Nephron (organoid): ENCODE results near the gene CLEC18A.

ENCODE experiments used
- H3K27ac Mint-ChIP-seq, 3 experiments: 2 replicates each; pipeline ENCODE4 v1.8.0; 2020; ENCODE audit warnings: mixed read lengths in 3 of 3, mild to moderate bottlenecking in 2 of 3, moderate library complexity in 1 of 3
- H3K27me3 Mint-ChIP-seq: 2 replicates; pipeline ENCODE4 v1.8.0; 2021; ENCODE audit warnings: low read depth, mild to moderate bottlenecking, moderate library complexity, mixed read lengths
- H3K36me3 Mint-ChIP-seq: 2 replicates; pipeline ENCODE4 v1.8.0; 2020; ENCODE audit warnings: low read depth, mixed read lengths
- H3K4me1 Mint-ChIP-seq: 2 replicates; pipeline ENCODE4 v1.8.0; 2020; ENCODE audit warnings: mixed read lengths
- H3K4me3 Mint-ChIP-seq, 3 experiments: 2 replicates each; pipeline ENCODE4 v1.8.0; 2020; ENCODE audit warnings: mild to moderate bottlenecking in 3 of 3, mixed read lengths in 3 of 3, moderate library complexity in 2 of 3
- H3K9me3 Mint-ChIP-seq: 2 replicates; pipeline ENCODE4 v1.8.0; 2020; ENCODE audit warnings: mixed read lengths
- CTCF ChIP-seq, 3 experiments: fragments of 200-600 bp; sonication (generic); IDR thresholded peaks; one replicate each; pipeline ENCODE4 v1.5.0; 2021; ENCODE audit warnings: antibody characterized with exemption in 3 of 3; ENCODE audit not compliant: unreplicated experiment in 3 of 3

The CLEC18A gene

GRCh38 chr16:69909760-69910159, 41.4 kb upstream of the CLEC18A start:
- no peaks in the 10 kb centered on the region for H3K27me3 Mint-ChIP-seq
- no peaks in the 10 kb centered on the region for H3K4me1 Mint-ChIP-seq
- H3K27ac Mint-ChIP-seq, result no peak overlapping the region
- TF ChIP-seq CTCF (IDR thresholded peaks at IDR 0.05; ENCODE audit: unreplicated experiment in 3 of 3), result no peak
- H3K4me3 Mint-ChIP-seq, result no peak overlapping the region
- H3K36me3 Mint-ChIP-seq, result peaks cover 32% of the 10 kb centered on the region
- no peaks in the 10 kb centered on the region for H3K9me3 Mint-ChIP-seq

GRCh38 chr16:69910964-69911363, 40.2 kb upstream of the CLEC18A start:
- H3K27ac Mint-ChIP-seq, result no peak overlapping the region
- H3K4me3 Mint-ChIP-seq, result no peak overlapping the region
- no peaks in the 10 kb centered on the region for H3K4me1 Mint-ChIP-seq
- no peaks in the 10 kb centered on the region for H3K27me3 Mint-ChIP-seq
- no peaks in the 10 kb centered on the region for H3K9me3 Mint-ChIP-seq
- no peak for TF ChIP-seq CTCF (IDR thresholded peaks at IDR 0.05; ENCODE audit: unreplicated experiment in 3 of 3)
- peaks cover 31% of the 10 kb centered on the region for H3K36me3 Mint-ChIP-seq

GRCh38 chr16:69916462-69916861, 34.7 kb upstream of the CLEC18A start:
- Mint-ChIP-seq H3K27ac (peak overlapping the region in 2 of 3 experiments; percentile 1 to 2), H3K27me3 (no peaks in the 10 kb centered on the region), H3K4me1 (peaks cover 24% of the 10 kb centered on the region), H3K4me3 (no peak overlapping the region), H3K36me3 (peaks cover 5% of the 10 kb centered on the region), H3K9me3 (no peaks in the 10 kb centered on the region)
- TF ChIP-seq CTCF (IDR thresholded peaks at IDR 0.05; ENCODE audit: unreplicated experiment in 3 of 3), result no peak

GRCh38 chr16:69917311-69917710, 33.8 kb upstream of the CLEC18A start:
- H3K27me3 Mint-ChIP-seq, result no peaks in the 10 kb centered on the region
- H3K4me3 Mint-ChIP-seq, result no peak overlapping the region
- H3K27ac Mint-ChIP-seq, result peak overlapping the region; percentile 14 to 54 (median 50)
- H3K9me3 Mint-ChIP-seq, result no peaks in the 10 kb centered on the region
- no peak for TF ChIP-seq CTCF (IDR thresholded peaks at IDR 0.05; ENCODE audit: unreplicated experiment in 3 of 3)
- peaks cover 24% of the 10 kb centered on the region for H3K4me1 Mint-ChIP-seq
- H3K36me3 Mint-ChIP-seq, result peaks cover 6% of the 10 kb centered on the region

GRCh38 chr16:69917739-69918138, 33.4 kb upstream of the CLEC18A start:
- H3K4me3 Mint-ChIP-seq, result peak overlapping the region in 1 of 3 experiments; percentile 2
- peak overlapping the region; percentile 14 to 54 (median 50) for H3K27ac Mint-ChIP-seq
- no peaks in the 10 kb centered on the region for H3K9me3 Mint-ChIP-seq
- peaks cover 24% of the 10 kb centered on the region for H3K4me1 Mint-ChIP-seq
- no peak for TF ChIP-seq CTCF (IDR thresholded peaks at IDR 0.05; ENCODE audit: unreplicated experiment in 3 of 3)
- no peaks in the 10 kb centered on the region for H3K27me3 Mint-ChIP-seq
- peaks cover 9% of the 10 kb centered on the region for H3K36me3 Mint-ChIP-seq

- Mint-ChIP-seq H3K4me3 (peak overlapping the region in 1 of 3 experiments; percentile 2), H3K27ac (peak overlapping the region; percentile 14 to 54 (median 50)), H3K27me3 (no peaks in the 10 kb centered on the region), H3K9me3 (no peaks in the 10 kb centered on the region), H3K36me3 (peaks cover 9% of the 10 kb centered on the region), H3K4me1 (peaks cover 24% of the 10 kb centered on the region)
- no peak for TF ChIP-seq CTCF (IDR thresholded peaks at IDR 0.05; ENCODE audit: unreplicated experiment in 3 of 3)
Measured at GRCh38 chr16:69918241-69918640, 32.9 kb upstream of the CLEC18A start.
